Urothelium cell line (cell line): ENCODE measurements around the gene PAIP2B.
"Not testable (repeated sequence)": the region's sequence is repeated elsewhere in the genome, so short reads cannot be mapped to it uniquely, and the experiment has no call there.

Source experiments
- DNase-seq: peaks from one replicate; pipeline ENCODE4 v3.0.0; 2011; ENCODE audit warnings: low spot score, mixed read lengths
- FAIRE-seq: peaks from 2 replicates; lab custom pipeline; 2011; peaks lifted over from hg19 to GRCh38; lab: Jason Lieb, UNC

PAIP2B gene, protein sequence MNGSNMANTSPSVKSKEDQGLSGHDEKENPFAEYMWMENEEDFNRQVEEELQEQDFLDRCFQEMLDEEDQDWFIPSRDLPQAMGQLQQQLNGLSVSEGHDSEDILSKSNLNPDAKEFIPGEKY

DNA sequence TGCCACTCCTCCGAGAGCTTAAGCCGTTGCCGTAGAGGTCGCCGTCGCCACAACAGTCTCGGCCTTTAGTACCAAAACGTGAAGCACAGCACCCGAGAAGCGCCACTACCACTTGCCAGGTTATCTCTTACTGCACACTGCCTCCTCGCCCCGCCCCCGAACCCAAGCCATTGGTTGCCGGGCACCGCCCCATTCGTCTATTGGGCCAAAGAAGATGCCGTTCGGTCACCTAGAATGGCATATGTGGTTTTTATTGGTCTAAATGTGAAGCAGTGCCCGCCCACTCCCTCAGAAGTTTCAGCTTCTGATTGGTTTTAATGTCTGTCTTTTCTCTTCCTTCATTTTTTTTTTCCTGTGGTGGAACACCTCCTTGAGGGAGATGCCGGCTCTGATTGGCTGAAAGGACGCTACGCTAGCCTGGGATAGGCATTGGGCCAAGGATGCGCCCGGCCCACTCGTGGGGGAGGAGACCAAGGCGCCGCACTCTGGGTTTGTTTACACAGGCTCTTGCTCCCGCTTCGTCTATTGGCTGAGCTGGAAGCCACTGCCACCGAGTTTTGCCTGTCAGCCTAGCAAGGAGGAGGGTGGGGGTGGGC, at the start of gene PAIP2B:
Gene PAIP2B, minus strand, starts transcription at position 139 of the 596 bp plus-strand sequence. CDS start 24,514 bp downstream, outside the sequence.
- peak; percentile 98 for DNase-seq
- peak; percentile 96 for FAIRE-seq

DNA sequence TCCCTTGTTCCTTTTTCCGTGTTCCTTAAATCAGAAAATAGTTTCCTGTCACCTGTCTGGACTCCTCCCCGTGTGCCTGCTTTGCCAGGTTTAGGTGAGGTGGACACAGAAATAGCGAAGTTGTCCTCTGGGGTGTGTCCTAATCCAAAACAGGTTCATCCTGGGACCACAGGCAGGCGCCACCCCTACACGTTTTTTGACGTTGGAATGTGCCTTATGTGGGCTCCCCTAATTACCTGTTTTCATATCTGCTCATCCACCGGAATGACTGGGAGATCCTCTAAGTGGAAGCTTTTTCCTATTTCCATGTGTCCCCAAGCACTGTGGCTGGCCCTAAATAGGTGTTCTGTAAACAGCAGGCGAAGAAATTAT, 49.0 kb upstream of the PAIP2B start:
- FAIRE-seq = no peak
- DNase-seq = no peak

DNA sequence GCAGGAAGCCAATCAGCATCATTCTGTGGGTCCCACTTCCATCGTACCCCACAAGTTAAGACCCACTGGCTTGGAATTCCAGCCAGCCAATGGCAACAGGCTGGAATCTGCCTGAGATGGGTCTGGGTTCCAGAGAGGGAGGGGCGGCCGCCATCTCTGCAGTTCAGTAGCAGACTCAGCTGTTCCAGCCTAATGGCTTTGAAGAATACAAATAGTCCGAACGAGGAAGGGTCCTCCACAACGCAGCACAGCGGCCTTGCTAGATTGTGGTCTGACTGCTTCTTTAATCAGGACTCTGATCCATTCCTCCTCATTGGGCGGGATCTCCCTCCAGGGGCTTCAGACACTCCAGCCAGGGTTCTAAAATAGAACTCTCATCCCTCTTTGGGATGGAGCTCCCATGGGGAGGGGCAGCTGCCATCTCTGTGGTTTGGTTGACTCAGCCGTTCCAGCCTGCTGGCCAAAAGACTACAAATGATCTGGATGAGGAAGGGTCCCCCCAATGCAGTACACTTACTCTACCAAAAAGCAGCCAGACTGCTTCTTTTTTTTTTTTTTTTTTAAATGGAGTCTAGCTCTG, 42.7 kb upstream of the PAIP2B start:
- no peak for FAIRE-seq

DNA sequence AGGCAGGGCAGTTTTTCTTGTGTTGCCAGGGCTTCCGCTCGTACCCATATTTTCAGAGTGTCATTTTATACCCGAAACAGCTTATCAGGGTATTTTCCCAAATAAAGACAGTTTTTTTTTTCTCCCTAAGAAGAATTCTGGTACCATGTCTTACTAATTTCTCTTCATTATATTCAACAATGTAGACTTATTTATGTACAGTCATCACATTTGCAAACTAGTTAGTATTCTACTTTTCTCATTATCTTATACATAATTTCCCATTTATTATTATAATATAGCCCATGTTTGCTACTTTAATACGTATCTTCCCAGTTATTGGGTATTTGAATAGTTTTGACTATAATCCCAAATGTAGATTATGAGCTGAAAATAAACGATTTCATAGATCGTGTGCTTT, 36.5 kb upstream of the PAIP2B start:
- DNase-seq (no peak), FAIRE-seq (no peak)

More for the DNA sequence above, 42.7 kb upstream of the PAIP2B start:
- DNase-seq = no peak

DNA sequence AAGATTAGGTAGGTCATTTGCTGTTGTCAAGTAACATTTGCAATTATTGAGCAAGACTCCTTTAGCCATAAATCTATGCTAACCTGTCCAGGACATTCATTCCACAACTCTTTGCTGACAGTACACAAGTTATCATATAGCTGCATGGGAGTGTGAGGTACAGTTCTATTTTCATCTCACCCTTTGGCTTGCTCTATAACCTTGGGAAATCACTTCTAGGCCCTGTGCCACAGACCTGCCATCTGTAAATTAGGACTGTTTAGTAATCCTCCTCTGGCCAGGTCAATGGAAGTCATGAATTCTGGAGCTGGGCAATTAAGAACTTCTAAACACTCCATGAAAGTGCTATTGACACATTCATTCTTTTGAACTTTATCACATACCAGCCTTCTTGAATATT, 34.6 kb upstream of the PAIP2B start:
- DNase-seq (no peak), FAIRE-seq (peak; percentile 63)

DNA sequence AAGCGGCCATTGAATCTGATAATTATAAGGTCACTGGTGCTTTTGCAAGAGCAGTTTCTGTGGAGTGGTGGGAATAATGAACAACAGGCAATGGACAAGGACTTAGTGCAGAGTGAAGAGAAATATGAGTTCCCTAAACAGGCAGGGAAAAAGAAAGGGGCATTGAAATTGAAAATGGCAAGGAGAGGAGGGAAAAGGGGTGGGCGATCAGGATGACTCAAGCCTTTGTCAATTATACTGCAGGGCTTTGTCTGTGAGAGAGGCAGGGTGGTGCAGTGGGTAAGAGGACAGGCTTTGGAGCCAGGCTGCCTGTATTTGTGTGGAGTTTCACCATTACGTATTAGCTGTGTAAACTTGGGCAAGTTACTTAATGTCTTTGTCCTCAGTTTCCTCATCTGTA, 29.5 kb upstream of the PAIP2B start:
- DNase-seq (no peak), FAIRE-seq (no peak)

DNA sequence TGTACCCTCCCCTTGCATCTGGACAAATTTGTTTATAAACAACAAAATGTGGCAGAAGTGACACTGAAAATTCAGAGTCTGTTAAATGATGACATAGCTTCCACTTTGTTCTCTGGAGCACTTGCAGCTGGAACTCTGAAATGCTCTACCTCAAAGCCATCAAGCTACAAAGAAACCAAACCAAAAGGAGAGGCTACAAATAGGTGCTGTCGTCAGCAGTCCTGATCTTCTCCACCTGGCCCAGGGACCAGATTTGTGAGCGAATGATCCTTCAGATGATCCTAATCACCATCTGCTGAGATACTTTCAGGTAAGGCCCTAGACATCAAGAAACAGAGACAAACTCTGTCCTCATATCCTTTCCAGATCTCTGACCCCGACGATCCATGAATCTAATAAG, 27.9 kb upstream of the PAIP2B start:
- no peak for FAIRE-seq
- no peak for DNase-seq

DNA sequence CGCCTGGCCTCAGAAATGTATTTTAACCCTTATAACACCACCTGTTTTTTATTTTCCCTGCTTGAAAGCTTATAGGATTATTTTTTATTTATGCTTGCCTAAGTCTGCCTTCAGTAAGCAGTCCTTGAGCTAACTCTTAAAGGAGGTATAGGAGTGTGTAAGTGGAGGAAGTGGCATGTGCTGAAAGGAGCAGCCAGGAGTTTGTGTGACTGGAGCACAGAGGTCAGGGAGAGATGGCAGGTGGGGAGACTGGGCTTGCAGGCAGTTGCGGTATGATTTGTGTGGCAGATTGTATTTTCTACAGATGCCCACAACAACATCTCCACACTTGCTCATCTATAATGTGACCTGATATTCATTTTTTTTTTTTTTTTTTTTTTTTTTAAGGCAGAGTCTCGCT, 27.2 kb upstream of the PAIP2B start:
- DNase-seq = no peak
- no peak for FAIRE-seq

DNA sequence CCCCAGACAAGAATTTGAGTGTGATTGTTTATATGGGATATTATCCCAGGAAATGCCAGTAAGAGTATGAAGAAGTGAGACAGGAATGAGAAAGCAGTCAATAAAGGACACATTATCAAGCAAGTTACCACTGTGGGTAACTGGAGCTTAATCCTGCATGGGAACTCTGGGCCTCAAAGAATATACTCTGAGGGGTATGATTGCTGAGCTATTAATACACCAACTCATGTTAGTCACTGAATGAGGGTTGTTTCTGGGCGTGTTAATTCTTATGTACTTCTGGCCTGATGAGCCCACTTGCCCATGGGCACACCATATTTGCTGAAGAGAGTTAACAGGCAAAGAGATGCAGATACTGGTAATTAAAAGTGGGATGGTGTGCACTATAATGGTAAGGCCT, 26.6 kb upstream of the PAIP2B start:
- FAIRE-seq (peak; percentile 27), DNase-seq (no peak)

DNA sequence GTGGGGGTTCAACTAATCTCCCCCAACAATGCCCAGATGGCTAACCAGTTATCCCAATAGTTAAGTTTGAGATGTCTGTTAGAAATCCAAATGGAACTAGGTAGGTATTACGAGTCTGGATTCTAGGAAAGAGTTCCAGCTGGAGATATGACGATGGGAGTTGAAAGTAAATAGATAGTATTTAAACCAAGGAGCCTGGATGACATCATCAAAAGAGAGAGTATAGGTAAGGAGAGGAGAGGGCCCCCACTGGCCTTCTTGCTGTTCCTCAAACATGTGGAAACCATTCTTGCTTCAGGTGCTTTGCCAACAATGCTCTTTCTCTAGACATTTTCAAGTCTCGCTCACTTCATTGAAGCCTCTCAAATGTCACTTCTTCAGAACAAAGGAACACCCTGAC, 26.0 kb upstream of the PAIP2B start:
- FAIRE-seq (no peak), DNase-seq (no peak)

DNA sequence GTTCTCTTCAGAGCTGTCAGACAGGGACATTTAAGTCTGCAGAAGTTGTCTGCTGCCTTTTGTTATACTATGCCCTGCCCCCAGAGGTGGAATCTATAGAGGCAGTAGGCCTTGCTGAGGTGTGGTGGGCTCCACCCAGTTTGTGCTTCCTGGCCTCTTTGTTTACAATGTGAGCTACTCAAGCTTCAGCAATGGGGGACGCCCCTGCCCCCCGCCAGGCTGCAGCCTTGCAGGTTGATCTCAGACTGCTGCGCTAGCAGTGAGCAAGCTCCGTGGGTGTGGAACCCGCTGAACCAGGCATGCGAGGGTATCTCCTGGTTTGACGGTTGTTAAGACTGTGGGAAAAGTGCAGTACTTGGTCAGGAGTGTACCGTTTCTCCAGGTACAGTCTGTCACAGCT, 24.0 kb upstream of the PAIP2B start:
- peak; percentile 20 for FAIRE-seq
- no peak for DNase-seq

DNA sequence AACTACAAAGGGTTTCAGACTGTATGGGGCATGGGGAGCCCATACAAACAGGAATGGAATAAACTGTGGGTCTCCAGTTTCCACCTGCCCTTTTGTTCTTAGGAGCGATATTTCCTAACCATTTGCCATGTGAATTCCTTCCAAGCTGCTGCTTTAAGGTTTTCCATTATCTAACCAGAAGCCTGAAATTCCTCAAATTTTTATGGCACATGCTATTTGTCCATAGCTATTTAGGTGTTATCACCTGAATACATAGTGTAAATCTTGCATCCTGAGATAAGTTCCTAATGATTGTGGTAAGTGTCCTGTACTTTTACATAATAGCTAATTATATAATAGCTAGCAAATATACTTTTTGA, 17.4 kb upstream of the PAIP2B start:
- no peak for DNase-seq
- no peak for FAIRE-seq

DNA sequence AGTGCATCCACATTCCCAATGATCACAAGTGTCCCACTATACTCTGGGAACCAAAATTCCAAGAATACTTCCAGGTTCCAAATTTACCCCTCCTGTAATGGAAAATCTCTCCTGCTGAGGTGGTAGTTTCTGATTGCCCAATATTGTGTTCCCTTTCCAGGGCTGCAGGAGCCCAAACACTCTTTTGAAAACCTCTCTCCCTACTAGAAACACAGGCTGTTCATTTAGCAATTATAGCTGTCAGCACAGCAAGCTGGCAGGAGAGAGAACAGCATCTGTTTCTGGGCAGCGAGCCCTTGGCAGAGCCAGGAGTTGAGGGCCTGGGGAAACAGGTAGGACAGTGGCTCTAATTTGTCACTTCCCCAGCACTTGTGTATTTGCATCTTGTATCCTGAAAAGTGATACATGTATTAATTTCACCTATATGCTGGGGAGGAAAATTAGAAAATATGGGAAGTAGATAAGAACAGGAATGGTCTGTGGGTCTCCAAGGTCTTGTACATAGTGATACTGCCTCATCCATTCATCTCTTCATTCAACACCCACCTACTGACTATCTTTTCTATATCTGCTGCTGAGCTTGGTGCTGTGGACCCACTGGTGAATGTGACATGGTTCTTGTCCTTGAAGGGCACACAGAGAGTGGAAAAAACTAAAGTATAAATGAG, 16.9 kb upstream of the PAIP2B start:
- DNase-seq (no peak), FAIRE-seq (no peak)

DNA sequence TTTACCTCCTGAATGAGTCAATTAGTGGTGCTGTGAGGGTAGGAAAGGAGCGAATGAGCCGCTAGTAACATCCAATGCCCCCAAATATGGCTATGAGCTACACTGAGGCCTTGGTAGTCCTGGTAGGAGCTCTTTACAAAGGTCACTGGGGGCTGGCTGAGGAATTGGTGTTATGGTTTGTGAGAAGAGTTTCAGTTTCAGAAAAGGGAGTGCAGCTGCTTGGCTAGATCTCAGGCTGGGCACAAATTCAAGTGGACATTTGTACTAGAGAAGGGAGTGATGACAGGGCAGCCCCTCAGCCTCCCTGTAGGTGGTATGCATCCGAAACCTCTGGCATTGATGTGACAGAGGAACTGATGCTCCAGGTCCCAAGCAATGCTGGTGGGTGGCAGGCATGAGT, 13.9 kb upstream of the PAIP2B start:
- DNase-seq (no peak), FAIRE-seq (peak; percentile 17)

DNA sequence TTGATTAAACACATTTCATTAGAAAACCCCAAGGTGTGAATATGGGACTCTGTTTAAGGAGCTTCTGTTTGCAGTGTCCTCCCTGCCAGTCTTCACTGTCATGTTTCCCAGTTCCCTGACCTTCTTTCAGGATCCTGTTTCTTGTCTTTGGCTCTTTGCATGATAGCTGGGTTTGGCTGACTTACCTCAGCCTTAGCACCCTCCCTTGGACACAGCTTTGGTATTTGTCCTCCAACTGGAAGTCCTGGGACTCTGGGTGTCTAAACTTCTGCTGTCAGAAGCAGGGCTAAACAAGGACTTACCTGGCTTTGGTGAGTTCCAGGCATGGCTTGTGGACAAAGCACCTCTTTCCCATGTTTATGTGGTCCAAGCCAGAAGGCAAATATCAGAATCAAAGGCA, 11.2 kb upstream of the PAIP2B start:
- DNase-seq = no peak
- no peak for FAIRE-seq

DNA sequence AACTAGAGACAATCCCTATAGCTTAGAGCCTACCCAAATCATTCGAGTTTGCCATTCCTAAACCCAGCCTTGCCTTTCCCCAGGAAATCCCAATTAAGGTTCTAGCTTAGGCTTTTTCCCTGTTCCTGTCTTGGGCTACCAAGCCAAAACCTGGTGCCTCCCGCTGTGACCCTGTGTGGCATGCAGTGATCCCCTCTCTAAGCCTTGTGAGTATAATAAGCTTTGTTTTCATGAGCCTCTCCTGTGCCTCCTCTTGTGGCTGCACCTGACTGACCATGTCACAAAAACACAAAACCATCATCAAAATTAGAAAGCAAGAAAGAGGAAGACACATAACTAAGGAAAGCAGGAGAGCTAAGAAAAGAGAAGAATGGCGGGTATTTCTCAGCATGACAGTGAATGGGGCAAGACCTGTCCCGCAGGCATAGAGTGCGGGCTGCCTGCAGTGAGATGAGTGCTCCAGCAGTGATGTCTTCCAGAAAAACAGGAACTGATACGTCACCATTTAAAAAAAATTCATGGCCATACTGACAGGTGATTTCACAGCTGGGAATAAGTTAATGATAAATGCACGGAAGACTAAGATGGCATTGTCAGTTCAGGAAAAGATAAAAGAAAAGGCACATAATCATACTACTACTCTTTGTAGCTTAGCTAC, 9.2 kb upstream of the PAIP2B start:
- FAIRE-seq = peak; percentile 56
- DNase-seq = no peak

DNA sequence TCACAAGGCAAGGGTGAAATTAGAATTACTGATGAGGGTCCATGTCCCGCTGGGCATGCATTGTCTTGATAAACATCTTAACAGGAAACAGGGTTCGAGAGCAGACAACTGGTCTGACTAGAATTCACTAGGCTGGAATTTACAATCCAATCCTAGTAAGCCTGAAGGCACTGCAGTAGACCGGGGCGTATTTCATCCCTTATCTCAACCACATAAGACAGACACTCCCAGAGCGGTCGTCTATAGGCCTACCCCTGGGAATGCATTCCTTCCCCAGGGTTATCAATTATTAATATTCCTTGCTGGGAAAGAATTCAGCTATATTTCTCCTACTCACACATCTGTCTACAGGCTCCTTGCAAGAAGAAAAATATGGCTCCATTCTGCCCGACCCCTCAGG, 6.2 kb upstream of the PAIP2B start:
- DNase-seq, FAIRE-seq: not testable (repeated sequence)

DNA sequence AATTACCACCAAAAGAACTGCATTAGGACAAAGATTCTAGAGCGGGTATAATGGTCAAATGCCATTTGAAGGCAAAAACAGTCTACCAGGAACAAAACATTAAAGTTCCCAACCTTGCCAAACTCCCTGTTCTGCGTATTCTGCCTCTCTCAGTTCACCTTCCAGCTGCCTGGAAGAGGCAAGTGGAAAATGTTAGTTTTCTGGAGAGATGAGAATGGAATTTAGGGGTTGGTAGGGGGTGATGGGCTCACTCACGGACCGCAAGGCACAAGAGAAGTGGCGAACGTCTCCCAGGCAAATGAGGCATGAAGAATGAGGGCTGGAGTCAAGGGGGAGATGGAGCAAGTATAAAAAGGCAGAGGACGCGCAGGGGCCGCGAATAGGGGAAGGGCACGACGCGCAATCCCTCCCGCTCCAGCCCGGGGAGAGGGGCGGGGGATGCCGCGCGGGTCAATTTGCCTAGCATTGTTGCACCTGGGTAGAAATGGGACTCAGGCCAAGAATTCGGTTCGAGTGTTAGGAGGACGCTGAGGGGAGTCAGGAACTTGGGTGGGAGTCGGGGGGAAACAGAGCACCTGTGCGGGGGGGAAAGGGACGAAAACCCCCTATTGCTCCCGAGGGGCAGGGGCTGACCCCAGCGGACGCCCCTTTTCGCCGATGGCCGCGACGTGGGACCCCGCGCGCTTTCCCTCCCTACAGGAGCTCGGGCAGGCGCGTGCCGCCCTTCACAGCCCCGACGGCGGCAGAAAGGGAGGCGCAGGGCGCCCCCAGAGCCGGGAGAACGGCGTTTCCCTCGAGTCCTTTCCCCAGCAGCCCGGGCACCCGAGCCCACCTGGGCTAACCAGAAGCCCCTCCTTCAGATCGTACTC, 573 bp downstream of the PAIP2B start:
- FAIRE-seq (no peak), DNase-seq (peak; percentile 47)

DNA sequence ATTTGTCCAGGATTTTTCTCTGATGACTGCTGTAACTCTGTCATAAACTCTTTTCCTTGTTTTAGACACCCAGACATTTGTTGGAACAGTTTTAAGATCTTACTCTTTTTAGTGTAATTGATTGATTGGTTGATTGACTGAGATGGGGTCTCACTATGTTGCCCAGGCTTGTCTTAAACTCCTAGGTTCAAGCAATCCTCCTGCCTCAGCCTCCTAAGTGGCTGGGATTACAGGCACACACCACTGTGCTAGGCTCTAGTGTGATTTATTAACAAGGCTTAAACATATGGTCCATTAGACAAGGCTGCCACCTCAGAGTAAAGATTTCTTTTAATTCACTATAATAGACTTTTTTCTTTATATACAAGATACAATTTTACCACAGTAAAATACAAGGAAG, 2.0 kb downstream of the PAIP2B start:
- DNase-seq (no peak), FAIRE-seq (no peak)

DNA sequence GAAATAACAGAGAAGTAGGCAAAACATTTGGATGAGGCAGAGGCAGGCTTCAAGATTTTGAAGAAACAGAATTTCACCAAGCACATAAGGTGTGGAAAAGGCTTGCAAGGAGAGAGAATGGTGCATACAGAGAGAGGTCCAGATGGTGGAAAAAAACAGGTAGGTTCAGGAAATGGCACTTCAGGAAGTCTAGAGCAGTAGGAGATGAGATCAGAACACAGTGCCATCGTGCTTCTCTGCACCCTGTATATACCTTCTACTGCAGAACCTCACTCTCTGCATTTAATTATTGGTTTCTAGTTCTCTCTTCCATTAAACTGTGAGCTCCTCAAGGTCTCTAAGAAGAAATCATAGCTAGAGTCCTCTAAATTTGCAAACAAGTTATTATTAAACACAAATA, 2.4 kb downstream of the PAIP2B start:
- FAIRE-seq = no peak
- DNase-seq = no peak

DNA sequence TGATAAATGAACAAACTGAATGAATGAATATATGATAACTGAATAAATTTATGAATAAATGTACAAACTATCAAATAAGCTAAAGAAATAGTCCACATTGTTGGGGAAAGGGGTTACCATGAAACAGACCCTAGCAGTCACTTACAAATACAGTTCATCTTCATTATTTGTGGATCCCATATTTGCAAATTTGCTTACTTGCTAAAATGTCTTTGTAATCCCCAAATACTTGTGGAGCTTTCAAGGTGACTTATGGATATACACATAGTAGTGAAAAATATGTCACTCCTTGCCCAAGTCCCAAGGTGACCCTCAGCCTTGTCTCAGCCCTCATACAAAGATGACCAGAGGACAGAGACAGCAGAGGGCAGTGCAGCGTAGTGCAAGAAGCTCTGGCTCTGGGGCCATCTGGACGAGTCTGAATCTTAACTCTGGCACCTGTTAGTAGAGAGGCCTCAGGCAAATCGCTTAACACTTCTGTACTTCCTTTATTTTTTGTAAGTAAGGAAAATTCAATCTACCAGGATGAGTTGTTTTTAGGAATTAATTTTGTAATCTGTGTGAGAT, 3.1 kb downstream of the PAIP2B start:
- FAIRE-seq (no peak), DNase-seq (peak; percentile 26)
